GM23338 (cell line): ENCODE data around the gene AGPAT3.

Experiments
- REST ChIP-seq: IDR thresholded peaks from one replicate; pipeline ENCODE4 v1.6.1; 2018; ENCODE audit warnings: antibody characterized with exemption; ENCODE audit not compliant: unreplicated experiment
- TF ChIP-seq, protein P1 (sequence below), 2 experiments: fragments of 200-600 bp in 1 of 2; sonication (generic) in 1 of 2; conservative IDR thresholded peaks; 2 replicates each; pipeline versions ENCODE4 v1.5.1 to v1.6.1; 2016 to 2017; ENCODE audit warnings: antibody characterized with exemption in 2 of 2, low read depth in 2 of 2, mild to moderate bottlenecking in 2 of 2, moderate library complexity in 1 of 2

DNA sequence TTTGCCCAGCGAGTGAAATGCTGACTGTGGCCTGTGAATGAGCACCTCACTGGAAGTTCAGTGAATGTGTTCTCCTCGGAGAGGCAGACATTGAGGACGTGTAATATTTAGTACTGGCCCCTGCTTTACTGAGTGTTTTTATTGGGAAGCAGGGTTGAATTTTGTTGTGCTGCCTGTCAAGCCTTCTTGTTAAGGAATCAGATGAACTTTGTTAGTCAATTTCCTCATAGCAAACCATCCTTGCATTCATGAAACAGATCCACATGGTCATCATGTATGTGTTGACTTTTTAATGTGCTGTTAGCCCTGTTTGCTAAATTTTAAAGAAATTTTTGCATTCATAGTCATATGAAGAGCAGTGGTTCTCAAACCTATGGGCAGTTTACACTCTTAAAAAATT is 47.9 kb downstream of the AGPAT3 start:
- TF ChIP-seq REST = no peak
- TF ChIP-seq, protein P1, sequence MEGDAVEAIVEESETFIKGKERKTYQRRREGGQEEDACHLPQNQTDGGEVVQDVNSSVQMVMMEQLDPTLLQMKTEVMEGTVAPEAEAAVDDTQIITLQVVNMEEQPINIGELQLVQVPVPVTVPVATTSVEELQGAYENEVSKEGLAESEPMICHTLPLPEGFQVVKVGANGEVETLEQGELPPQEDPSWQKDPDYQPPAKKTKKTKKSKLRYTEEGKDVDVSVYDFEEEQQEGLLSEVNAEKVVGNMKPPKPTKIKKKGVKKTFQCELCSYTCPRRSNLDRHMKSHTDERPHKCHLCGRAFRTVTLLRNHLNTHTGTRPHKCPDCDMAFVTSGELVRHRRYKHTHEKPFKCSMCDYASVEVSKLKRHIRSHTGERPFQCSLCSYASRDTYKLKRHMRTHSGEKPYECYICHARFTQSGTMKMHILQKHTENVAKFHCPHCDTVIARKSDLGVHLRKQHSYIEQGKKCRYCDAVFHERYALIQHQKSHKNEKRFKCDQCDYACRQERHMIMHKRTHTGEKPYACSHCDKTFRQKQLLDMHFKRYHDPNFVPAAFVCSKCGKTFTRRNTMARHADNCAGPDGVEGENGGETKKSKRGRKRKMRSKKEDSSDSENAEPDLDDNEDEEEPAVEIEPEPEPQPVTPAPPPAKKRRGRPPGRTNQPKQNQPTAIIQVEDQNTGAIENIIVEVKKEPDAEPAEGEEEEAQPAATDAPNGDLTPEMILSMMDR (conservative IDR thresholded peaks at IDR 0.05; ENCODE audit: low read depth in 2 of 2) = no peak
